Gastroesophageal sphincter (tissue), 3 donors: ENCODE data around the gene B3GNT5.

Source experiments
- EP300 ChIP-seq: sonication (generic); formaldehyde crosslinking; IDR thresholded peaks from one replicate; pipeline ENCODE4 v1.6.1; 2017; ENCODE audit warnings: antibody characterized with exemption, mild to moderate bottlenecking
- POLR2A ChIP-seq, 2 donors: fragments of 450-650 bp; IDR thresholded peaks; one replicate each; pipeline ENCODE4 v1.6.1; 2017; ENCODE audit warnings: antibody characterized with exemption in 2 of 2, mild to moderate bottlenecking in 2 of 2, moderate library complexity in 1 of 2
- TF ChIP-seq, protein P1 (sequence below), 4 experiments: fragments of 200-600 bp in 2 of 4; fragments of 450-650 bp in 2 of 4; sonication (generic) in 1 of 4; IDR thresholded peaks; one replicate each; pipeline ENCODE4 v1.5.1; 2017 to 2019; ENCODE audit warnings: antibody characterized with exemption in 4 of 4, mild to moderate bottlenecking in 2 of 4, moderate library complexity in 2 of 4

- TF ChIP-seq, protein P1, sequence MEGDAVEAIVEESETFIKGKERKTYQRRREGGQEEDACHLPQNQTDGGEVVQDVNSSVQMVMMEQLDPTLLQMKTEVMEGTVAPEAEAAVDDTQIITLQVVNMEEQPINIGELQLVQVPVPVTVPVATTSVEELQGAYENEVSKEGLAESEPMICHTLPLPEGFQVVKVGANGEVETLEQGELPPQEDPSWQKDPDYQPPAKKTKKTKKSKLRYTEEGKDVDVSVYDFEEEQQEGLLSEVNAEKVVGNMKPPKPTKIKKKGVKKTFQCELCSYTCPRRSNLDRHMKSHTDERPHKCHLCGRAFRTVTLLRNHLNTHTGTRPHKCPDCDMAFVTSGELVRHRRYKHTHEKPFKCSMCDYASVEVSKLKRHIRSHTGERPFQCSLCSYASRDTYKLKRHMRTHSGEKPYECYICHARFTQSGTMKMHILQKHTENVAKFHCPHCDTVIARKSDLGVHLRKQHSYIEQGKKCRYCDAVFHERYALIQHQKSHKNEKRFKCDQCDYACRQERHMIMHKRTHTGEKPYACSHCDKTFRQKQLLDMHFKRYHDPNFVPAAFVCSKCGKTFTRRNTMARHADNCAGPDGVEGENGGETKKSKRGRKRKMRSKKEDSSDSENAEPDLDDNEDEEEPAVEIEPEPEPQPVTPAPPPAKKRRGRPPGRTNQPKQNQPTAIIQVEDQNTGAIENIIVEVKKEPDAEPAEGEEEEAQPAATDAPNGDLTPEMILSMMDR (IDR thresholded peaks at IDR 0.05): no peak
- TF ChIP-seq POLR2A (IDR thresholded peaks at IDR 0.05): no peak
- TF ChIP-seq EP300: no peak
Observed at GRCh38 chr3:183244219-183244618, 8.8 kb upstream of the B3GNT5 start.
